Keratinocyte (primary cell): Measurements from ENCODE around the gene IER5.

Experiments used
- CTCF ChIP-seq, 3 experiments: IDR thresholded peaks in 1 of 3; conservative IDR thresholded peaks in 1 of 3; optimal IDR thresholded peaks in 1 of 3; 2 replicates in 2 of 3; 3 replicates in 1 of 3; pipeline versions ENCODE3 to v1.5.1; 2011; ENCODE audit warnings: low read length in 3 of 3, mild to moderate bottlenecking in 3 of 3, moderate library complexity in 2 of 3, control low read depth in 1 of 3, inconsistent platforms in 1 of 3; ENCODE audit not compliant: insufficient read depth in 2 of 3; ENCODE audit errors: extremely low read depth in 1 of 3
- EZH2 ChIP-seq: IDR thresholded peaks from one replicate; pipeline ENCODE4 v1.6.1; 2012; ENCODE audit warnings: inconsistent platforms, mild to moderate bottlenecking, low read length, moderate library complexity

GRCh38 chr1:181124291-181124751, 35.8 kb downstream of the IER5 start:
- TF ChIP-seq CTCF (optimal IDR thresholded peaks at IDR 0.05 in 1 of 3, IDR thresholded peaks at IDR 0.05 in 1 of 3, conservative IDR thresholded peaks at IDR 0.05 in 1 of 3; ENCODE audit: extremely low read depth in 1 of 3, insufficient read depth in 2 of 3, low read length in 3 of 3) (no peak), EZH2 (no peak)
